Stimulated activated CD8-positive, alpha-beta memory T cell treated with anti-CD3 and anti-CD28 coated beads, Interleukin-7, amount 100 ng/mL, for 4 hours (primary cell): Measurements from ENCODE around the gene GSN.

Source experiments
- DNase-seq, 2 donors: peaks; one replicate each; pipeline ENCODE4 v3.0.0-alpha.2; 2020; ENCODE audit warnings: low read depth in 2 of 2

The GSN gene

GRCh38 chr9:121246821-121247561, 21.0 kb upstream of the GSN start:
- no peak for DNase-seq

- no peak for DNase-seq
These were observed 18.4 kb upstream of the GSN start for GRCh38 chr9:121249563-121249962.

- DNase-seq = no peak
These were observed 15.7 kb upstream of the GSN start for GRCh38 chr9:121252104-121252851.

- no peak for DNase-seq
These were observed 14.8 kb upstream of the GSN start for GRCh38 chr9:121253162-121253561.

- no peak for DNase-seq
These were observed 14.0 kb upstream of the GSN start for GRCh38 chr9:121253821-121254501.

- no peak for DNase-seq
These were observed 8.5 kb upstream of the GSN start for GRCh38 chr9:121259498-121259897.

GRCh38 chr9:121259935-121260334, 8.0 kb upstream of the GSN start:
- DNase-seq = no peak

GRCh38 chr9:121260457-121261106, 7.4 kb upstream of the GSN start:
- no peak for DNase-seq

- no peak for DNase-seq
These were observed 6.9 kb upstream of the GSN start for GRCh38 chr9:121261107-121261460.

- DNase-seq = no peak
These were observed 6.2 kb upstream of the GSN start for GRCh38 chr9:121261755-121262154.

GRCh38 chr9:121262423-121262822, 5.5 kb upstream of the GSN start:
- no peak for DNase-seq

- no peak for DNase-seq
These were observed 5.0 kb upstream of the GSN start for GRCh38 chr9:121262953-121263352.

- no peak for DNase-seq
These were observed 1.6 kb upstream of the GSN start for GRCh38 chr9:121266356-121266755.

GRCh38 chr9:121266906-121267650, 884 bp upstream of the GSN start:
- DNase-seq = no peak

- DNase-seq = no peak
These were observed 562 bp downstream of the GSN start for GRCh38 chr9:121268598-121268850.

GRCh38 chr9:121268851-121269641, 1.1 kb downstream of the GSN start:
- no peak for DNase-seq

GRCh38 chr9:121269642-121270254, 1.8 kb downstream of the GSN start:
- DNase-seq = no peak

- no peak for DNase-seq
These were observed 3.7 kb downstream of the GSN start for GRCh38 chr9:121271368-121272341.

GRCh38 chr9:121272401-121272948, 4.5 kb downstream of the GSN start:
- no peak for DNase-seq
